ENCODE results near the gene MXD1. TPM values are rescaled to one million over a fixed set of nuclear protein-coding genes. Genes with fewer than 3 reads are reported as not detected.
"Not testable (repeated sequence)": the region's sequence is repeated elsewhere in the genome, so short reads cannot be mapped to it uniquely, and the experiment has no call there.

The MXD1 gene
- total RNA-seq, 1 donor from 2014 or later, result 5.0 TPM

DNA sequence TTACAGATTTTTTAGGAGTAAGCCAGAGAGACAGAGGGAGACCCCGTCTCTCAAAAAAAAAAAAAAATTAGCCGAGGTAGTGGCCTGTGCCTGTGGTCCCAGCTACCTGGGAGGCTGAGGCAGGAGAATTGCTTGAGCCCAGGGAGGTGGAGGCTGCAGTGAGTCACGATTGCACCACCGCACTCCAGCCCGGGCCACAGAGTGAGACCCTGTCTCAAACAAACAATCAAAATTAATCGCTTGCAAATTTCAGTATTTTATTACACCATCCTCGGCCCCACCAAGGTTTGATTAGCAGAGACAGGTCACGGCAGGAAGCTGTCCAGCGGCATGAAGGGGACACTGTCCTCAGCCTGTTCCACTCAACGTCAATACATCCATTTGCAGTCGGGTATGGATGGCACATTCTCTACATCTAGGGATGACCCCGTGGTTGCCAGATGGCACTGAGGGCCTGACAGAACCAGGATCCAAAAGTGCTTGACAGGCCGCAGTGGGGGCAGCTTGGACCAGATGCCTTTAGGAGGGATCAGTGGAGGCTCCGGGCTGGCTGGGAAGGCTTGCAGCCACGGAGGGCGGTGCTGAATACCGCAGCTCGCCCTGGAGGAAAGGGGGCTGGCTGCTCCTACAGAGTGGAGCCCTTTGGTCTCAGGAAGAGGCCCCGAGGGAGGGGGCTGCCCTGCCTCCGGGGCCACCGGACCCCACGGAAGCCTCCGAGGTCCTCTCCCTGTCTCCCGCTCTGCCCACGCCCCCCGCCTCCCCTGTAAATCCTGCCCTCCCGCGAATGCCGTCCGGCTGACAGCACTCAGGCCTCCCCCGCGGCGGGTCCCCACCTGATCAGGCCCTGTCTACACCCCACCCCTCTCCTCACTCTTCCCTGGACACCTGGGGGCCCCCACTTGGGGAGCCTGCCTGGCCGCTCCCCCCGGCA, 33.4 kb downstream of the MXD1 start:
- ATAC-seq (no peak), DNase-seq (no peak)
- intact Hi-C loops (cut with micrococcal nuclease), result no loop called here

DNA sequence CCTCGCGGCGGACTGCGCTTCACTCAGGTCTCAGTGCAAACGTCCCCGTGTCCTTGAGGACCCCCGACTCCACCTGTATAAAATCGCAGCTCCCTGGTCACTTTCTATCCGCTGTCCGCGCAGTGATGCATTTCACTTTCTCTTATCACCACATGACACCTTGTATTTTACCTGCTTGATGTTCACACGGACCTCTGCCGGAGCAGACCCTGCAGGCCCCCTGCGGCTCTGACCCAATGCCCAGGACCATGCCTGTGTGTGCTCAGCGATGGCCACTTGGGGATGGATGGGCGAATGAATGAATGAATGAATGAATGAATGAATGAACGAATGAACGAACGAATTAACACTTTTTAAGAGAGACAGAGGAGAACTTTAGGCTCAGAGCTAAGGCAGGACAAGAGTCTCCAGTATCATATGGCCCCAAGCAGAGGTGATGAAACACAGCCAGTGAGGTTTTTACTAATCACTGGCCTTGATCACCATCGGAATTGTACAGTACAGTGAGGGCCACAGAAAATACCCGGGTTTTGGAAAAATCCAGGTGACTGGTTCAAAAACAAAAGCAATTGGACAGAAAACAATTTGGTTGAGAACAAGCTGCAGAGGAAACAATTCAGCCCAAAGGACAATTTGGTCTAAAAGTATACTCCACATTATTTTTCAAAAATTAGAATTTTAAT, 34.2 kb downstream of the MXD1 start:
- intact Hi-C loops (cut with micrococcal nuclease), result no loop called here
- DNase-seq, result no peak
- no peak for ATAC-seq

DNA sequence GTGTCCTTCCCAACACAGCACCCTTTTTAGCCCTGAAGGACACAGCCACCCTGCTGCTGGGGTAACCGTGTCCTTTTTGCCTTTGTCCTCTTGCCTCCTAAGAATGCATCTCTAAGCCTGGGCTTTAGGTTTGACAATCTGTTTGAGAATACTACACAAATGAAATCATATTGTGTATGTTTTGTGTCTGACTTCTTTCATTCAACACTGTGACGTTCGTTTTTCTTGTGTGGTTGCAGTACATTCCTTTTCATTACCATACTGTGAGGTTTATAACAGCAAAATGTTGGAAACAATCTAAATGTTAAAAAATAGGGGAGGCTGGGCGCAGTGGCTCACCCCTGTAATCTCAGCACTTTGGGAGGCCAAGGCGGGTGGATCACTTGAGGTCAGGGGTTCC, 35.3 kb downstream of the MXD1 start:
- no peak for DNase-seq
- ATAC-seq, result no peak
- intact Hi-C loops (cut with micrococcal nuclease), result no loop called here

DNA sequence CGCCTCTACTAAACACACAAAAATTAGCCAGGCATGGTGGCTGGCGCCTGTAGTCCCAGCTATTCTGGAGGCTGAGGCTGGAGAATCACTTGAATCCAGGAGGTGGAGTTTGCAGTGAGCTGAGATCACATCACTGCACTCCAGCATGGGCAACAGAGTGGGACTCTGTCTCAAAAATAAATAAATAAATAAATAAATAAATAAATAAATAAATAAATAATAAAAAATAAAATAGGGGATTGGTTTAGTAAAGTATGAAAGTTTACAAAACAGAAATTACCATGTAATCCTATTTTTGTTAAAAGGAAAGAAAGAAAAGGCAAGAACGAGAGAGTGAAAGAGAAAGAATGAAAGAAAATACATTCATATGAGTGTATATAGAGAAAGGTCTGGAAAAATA, 35.8 kb downstream of the MXD1 start:
- intact Hi-C loops (cut with micrococcal nuclease); DNase-seq; ATAC-seq: not testable (repeated sequence)

DNA sequence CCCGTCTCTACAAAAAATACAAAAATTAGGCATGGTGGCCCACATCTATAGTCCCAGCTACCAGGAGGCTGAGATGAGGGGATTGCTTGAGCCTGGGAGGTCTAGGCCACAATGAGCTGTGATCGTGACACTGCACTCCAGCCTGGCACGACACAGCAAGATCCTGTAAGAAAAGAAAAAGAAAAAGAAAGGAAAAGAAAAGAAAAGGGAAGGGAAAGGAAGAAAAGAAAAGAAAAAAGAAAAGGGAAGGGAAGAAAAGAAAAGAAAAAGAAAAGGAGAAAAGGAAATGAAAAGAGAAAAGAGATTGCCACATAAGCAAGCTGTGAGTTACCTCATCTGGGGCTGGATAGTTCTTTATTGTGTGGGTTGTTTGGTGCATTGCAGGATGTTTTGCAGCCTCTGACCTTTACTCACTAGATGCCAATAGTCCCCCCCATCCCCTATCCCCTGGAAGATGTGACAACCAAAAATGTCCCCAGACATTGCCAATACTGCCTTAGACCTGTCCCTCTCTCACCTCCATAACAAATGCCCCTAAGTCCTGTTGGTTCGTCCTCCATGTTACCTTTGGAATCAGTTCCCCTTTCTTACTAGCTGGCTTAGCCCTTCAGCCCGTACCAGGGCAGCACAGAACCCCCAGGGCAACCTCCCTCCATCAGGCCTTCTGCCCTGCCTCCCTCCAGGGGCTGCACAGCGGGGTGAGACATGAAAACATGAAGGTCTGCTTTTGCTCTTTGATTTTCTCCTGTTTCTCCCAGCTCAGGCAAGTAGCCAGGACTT, 37.6 kb downstream of the MXD1 start:
- ATAC-seq, result no peak
- no peak for DNase-seq
- intact Hi-C loops (cut with micrococcal nuclease), result no loop called here

DNA sequence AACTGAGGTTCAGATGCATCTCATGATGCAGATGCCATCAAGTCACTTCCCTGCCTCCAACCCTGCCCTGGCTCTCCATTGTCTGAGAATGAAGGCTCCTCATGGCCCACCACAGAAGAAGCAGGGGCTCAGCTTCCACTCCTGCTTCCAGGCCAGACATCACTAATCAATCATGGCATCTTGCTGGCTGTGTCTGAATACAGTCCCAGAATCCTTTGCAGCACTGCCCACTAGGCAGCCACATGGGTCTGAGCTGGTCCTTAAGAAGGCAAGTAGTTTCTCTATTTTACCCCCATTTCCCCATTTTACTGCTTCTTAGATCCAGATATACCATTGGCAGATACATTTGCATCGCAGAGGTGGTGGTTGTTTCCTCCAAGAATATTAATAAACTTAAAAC, 39.2 kb downstream of the MXD1 start:
- ATAC-seq (no peak), DNase-seq (no peak)
- intact Hi-C loops (cut with micrococcal nuclease), result no loop called here

DNA sequence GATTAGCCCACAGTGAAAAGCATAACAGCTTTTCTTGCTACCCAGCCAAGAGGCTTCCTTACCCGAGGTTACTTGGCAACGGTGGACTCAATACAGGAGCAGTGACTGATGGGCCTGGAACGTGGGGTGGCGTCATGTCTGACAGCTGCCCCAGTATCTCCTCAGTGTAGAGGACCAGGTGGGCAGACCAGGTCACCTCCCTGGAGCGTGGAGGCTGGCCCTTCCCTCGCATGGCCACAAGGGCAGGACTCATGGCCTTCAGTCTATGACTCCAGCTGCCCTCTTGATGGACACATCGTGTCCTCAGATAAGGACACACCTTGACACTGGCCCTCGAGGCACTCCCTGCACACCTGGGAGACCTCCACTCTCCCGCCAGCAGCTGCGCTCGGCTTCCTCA, 40.1 kb downstream of the MXD1 start:
- intact Hi-C loops (cut with micrococcal nuclease), result no loop called here
- ATAC-seq, result no peak
- DNase-seq, result no peak

DNA sequence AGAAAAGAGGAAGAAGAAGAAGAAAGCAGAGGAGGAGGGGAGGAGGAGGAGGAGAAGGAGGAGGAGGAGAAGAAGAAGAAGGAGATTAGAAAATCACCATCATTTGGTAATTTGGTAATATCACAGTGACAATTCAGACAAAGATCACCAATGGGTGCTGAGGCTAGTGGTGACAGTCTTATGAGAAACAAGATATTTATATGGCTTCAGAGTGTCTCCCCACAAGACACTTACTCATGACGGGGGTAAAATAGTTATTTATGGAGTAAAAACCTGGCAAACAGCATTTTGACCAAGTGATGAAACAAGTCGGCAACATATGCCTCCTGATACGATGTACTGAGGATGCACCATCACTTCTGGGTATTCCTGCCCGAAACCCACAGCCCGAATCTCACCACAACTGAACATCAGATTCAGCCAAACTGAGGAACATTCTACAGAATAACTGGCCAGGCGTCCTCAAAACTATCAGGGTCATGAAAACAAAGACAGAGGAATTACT, 41.6 kb downstream of the MXD1 start:
- intact Hi-C loops (cut with micrococcal nuclease), result no loop called here
- ATAC-seq, result no peak
- DNase-seq, result no peak

DNA sequence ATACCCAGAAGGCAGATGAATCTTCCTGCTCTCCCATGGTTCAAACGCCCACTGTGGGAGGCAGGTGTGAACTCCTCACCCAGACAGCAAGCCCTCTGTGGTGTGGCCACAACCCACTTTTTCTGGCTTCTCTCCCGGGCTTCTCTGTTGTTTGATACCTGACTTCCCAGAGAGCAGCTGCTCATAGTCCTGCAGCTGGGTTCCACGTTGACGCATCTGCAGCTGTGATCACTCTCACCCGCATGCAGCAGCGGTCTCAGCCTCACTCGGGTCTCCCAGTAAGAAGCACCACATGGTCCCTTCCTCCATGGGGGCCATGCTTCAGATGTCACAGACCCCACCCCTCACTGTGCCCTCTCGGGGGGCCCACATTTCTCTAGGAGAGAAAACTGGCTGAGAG, 43.1 kb downstream of the MXD1 start:
- ATAC-seq (no peak), DNase-seq (no peak)
- intact Hi-C loops (cut with micrococcal nuclease), result no loop called here

DNA sequence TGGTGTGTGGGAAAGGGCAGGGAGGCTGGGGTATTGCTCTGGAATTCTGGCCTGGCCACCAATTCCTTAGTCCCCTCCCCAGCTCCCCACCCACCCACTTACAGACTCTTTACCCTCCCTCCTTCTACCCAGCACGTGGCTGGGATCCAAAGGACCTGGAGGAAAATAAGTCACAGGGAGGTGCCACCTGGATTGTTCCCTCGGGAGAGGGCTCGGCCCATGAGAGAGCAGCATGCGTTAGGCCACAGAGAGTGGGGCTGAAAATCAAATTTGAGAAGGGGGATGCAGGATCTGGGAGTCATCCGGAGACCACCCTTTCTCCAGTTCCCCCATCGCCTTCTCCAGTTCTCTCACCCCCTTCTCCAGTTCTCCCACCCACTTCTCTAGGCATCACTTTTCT, 43.6 kb downstream of the MXD1 start:
- no peak for DNase-seq
- no peak for ATAC-seq
- intact Hi-C loops (cut with micrococcal nuclease), result no loop called here

DNA sequence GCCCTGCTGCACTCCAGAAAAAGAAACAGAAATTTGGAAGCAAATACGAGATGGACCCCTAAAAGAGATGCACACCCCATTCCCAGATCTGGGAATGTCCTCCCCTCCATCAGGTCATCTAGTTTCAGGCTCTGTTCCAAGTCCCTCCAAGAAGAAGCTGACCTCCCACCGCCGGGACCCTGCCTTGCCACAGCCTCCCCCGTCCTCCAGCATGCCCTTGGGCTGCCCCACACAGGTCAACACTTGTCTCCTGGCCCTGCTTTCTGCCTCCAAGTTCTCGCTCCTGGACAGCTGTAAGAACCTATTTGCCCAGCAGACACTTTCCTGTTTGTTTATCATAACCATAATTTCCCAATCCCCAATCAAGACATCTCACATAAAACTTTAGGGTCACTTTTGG, 44.5 kb downstream of the MXD1 start:
- no peak for DNase-seq
- ATAC-seq, result no peak

DNA sequence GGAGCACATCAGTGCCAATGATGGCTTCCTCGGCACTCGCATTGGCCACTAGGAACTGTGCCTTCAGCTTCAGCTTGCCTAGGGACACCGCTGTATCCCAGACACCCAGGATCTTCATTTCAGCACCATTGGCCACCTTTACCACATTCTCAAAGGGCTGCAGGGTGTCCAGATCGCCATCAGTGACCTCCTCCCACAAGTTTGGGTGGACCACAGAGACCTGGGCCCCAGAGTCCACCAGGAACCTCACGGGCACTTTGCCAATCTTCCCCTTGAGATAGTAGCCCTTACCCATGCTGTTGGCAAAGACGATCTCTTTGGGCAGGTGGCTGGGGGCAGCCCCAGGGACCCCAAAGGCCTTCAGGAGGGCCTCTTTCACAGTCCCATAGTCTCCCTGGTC, 45.9 kb downstream of the MXD1 start:
- ATAC-seq (no peak), DNase-seq (no peak)
- intact Hi-C loops (cut with micrococcal nuclease), result no loop called here

More for the DNA sequence above, 44.5 kb downstream of the MXD1 start:
- intact Hi-C loops (cut with micrococcal nuclease), result no loop called here

DNA sequence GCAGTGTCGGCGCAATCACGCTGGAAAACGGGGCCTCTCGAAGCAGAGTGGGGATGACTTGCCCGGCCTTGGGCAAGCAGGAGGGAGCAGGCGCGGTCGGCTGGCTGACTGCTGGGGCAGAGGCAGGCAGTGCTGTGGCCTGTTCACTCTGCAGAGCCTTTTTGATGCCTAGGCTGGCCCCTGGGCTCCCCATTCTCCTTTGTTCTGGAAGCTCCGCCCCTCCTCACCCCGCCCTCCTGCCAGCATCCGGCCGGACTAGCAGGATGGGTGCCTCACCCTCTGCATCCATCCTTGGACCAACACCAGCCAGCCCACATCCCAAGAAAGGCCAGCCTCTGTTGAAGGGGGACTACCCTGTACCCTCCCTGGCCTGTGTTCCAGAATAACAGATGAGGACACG, 46.6 kb downstream of the MXD1 start, which contains the start of gene ASPRV1:
Gene ASPRV1, minus strand, starts transcription at position 136 of the 400 bp plus-strand sequence. CDS start 195 bp downstream, outside the sequence.
- ATAC-seq, result no peak
- intact Hi-C loops (cut with micrococcal nuclease), result no loop called here
- DNase-seq, result no peak

DNA sequence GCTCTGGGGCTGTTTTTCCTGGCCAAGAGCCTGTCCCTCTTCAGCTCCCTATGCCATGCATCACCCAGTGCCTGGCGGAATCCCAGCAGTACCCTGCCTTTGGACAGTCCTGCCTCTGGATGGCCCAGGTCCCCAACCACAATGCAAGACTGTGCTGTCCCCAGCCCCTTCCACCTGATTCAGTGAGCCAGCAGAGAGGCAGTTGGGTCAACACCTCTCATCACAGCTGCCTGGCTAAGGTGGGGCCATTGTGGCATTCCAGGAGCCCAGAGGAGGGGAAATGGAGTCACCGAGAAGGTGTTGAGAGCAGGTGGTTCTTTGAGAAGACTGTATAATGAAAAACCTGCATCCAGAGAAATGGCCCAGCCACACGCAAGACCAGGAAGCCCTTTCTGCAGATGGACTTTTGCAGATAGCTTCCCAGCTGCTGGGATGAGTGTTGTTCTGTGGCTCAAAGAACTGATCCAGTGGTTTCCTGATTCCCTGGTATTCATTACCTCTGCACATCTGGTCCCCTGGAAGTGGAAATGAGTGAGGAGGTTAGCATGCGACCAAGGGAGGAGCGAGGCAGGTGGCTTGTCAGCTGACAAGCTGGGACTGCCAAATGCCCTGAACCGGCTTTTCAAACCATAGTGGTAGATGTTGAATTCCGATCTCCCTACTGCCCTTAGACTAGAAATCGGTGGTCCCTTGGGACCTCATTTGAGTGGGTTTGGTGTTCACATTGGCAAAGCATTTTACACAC, 48.2 kb downstream of the MXD1 start:
- ATAC-seq (no peak), DNase-seq (no peak)
- intact Hi-C loops (cut with micrococcal nuclease), result no loop called here

DNA sequence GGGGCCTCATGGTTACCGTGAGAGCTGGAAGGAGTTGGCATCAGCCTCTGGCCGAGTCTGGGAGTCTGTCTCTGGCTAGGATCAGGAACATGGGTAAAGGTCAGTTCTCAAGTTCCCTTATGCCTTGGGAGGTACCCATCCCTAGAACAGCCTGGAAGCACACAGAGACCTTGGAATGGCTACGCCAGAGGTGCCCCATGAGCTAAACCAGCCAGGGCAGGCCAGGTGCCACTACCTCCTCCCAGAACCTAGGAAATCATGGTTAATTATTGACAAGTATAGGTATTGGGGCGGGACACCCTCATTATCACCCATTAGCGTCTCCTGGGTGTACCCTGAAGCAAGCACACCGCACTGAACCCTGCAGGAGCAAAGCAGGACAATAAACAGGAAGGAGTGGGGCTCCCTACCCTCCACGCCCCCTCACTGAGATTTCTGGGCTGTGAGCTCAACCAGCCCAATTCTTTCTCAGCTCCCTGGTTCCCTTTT, 49.5 kb downstream of the MXD1 start:
- no peak for DNase-seq
- intact Hi-C loops (cut with micrococcal nuclease), result no loop called here
- no peak for ATAC-seq

DNA sequence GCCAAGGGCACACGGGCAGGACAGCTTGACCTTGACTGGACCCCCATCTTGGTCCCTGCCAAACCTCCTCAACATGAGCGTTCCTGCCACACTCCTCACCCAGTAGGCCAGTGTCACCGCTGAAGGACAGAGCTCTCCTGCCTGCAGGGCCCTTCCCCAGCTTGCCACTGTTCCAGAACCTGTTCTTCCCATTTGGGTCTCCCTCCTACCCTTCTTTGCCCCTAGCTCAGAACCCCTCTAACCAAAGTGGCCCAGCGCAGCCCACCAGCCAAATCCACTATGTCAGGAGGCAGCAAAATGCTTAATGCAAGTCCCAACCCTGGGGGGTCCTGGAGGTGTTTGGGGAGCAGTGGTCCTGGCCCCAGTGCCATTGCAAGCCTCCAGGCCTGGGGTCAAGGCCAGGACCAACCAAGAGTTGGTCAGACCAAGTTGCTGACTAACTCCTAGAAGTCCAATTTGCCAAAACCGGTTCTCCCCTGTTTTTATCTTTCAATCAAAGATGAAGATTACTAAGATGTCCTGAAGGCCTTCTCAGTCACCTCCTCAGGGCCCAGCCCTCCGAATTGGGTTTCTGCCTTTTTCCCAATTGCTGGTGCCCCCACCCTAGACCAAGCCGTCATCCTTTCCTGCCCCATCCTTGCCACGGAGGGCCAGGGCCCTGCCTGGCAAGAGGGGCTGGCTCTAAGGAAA, 51.0 kb downstream of the MXD1 start:
- DNase-seq (no peak), ATAC-seq (no peak)
- intact Hi-C loops (cut with micrococcal nuclease), result no loop called here

DNA sequence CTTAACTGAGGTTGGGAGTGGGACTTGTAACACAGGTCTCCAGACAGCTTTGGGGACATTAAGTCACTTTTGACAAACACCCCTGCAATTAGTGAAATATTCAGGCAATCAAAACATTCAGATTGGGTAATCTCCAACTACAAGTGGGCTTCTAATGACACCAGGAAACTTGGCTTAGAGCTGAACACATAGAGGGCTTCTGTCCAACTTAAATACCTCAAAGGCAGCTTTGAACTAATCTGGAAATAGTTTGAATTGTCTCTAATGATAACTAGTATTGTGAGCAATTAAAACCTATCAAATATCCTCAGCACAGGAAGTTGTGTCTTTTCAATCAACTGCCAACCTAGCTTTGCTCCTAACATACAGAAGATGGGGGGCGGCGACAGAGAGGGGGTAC, 51.6 kb downstream of the MXD1 start:
- ATAC-seq (no peak), DNase-seq (no peak)
- intact Hi-C loops (cut with micrococcal nuclease), result no loop called here

DNA sequence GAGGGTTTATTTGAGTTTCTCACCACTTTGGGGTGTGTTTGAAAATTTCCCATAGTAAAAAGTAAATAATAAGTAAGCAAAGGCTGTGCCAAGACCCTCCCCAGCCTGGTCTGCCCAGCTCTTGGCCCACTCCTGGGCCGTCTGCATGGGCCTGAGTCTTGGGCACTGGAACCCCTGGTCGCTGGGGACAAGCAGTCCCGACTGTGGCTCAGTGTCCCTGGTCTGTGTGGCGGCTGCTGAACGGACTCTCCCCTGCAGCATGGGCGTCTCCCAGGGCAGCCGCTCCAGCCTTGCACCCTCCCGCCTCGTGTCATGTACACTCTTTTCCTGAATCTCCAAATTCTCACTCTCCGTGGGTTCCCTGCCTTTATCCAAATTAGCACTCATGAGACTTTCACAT, 53.7 kb downstream of the MXD1 start:
- ATAC-seq, result no peak
- intact Hi-C loops (cut with micrococcal nuclease), result no loop called here
- no peak for DNase-seq
